Tibial nerve (tissue), 4 donors: ENCODE data around the gene TMEM272. TPM values are rescaled to one million over a fixed set of nuclear protein-coding genes. Genes with fewer than 3 reads are reported as not detected.

Experiments
- DNase-seq, 2 donors: peaks; one replicate each; pipeline ENCODE4 v3.0.0-alpha.2; 2019; ENCODE audit warnings: low spot score in 2 of 2
- H3K27ac ChIP-seq, 4 donors: fragments of 200-600 bp; sonication (generic) in 3 of 4; one replicate each; pipeline ENCODE4 v1.5.1; 2017 to 2019; ENCODE audit warnings: mild to moderate bottlenecking in 1 of 4
- H3K27me3 ChIP-seq, 2 donors: fragments of 200-600 bp; sonication (generic) in 1 of 2; one replicate each; pipeline versions ENCODE4 v1.5.1 to v1.6.0; 2017 to 2019
- H3K36me3 ChIP-seq, 3 donors: fragments of 200-600 bp; sonication (generic); one replicate each; pipeline ENCODE4 v1.5.1; 2018 to 2019
- H3K4me1 ChIP-seq, 4 donors: fragments of 200-600 bp; sonication (generic) in 3 of 4; one replicate each; pipeline ENCODE4 v1.5.1; 2017 to 2019
- H3K4me3 ChIP-seq, 4 donors: fragments of 200-600 bp; sonication (generic) in 3 of 4; one replicate each; pipeline ENCODE4 v1.5.1; 2017 to 2019; ENCODE audit warnings: mild to moderate bottlenecking in 1 of 4, moderate library complexity in 1 of 4
- H3K9me3 ChIP-seq, 4 donors: fragments of 200-600 bp; sonication (generic) in 3 of 4; one replicate each; pipeline ENCODE4 v1.5.1; 2017 to 2019
- EP300 ChIP-seq, 2 donors: sonication (generic); formaldehyde crosslinking; IDR thresholded peaks; one replicate each; pipeline ENCODE4 v1.6.1; 2017; ENCODE audit warnings: antibody characterized with exemption in 2 of 2, mild to moderate bottlenecking in 1 of 2
- POLR2A ChIP-seq, 2 donors: fragments of 450-650 bp; IDR thresholded peaks; one replicate each; pipeline ENCODE4 v1.6.1; 2017; ENCODE audit warnings: antibody characterized with exemption in 2 of 2, mild to moderate bottlenecking in 2 of 2, moderate library complexity in 2 of 2
- WGBS, 2 donors: methylation state at CpG; one replicate each; pipeline ENCODE4 v1.1.5; 2018; 5-methylcytosine and 5-hydroxymethylcytosine counted together
- total RNA-seq, 4 donors: library from RNA; depleted of rRNA; stranded (reverse); fragments of >200 nt; gene quantifications; one replicate each; pipeline ENCODE4 v1.1.0, GENCODE V29; 2016
- TF ChIP-seq, protein P1 (sequence below), 5 experiments: fragments of 200-600 bp in 3 of 5; fragments of 450-650 bp in 2 of 5; sonication (generic) in 3 of 5; IDR thresholded peaks; one replicate each; pipeline ENCODE4 v1.5.1; 2016 to 2019; ENCODE audit warnings: antibody characterized with exemption in 5 of 5, mild to moderate bottlenecking in 3 of 5, moderate library complexity in 2 of 5

The TMEM272 gene
- total RNA-seq, 4 donors from 2014 or later, result not detected

DNA sequence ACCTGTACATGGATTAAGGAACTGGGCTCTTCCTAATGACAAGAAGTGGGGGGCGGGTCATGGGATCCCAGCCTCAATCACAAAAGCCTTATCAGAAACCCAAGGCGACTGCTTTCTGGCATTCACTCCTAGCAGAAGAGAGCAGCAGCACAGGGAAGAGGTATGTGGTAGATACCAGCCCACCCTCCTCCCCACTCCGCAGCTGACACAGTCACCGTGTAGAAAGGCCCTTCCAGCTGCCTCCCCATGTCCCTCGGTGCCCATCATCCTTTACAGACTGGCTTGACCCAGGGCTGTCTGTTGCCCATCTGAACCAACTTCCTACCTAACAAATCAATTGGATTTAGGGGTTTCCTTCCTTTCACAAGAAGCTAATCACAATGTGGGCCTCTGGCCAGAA, 37.9 kb downstream of the TMEM272 start:
- H3K9me3 ChIP-seq, result no peaks in the 10 kb centered on the region
- no peaks in the 10 kb centered on the region for H3K27me3 ChIP-seq
- WGBS, 2 donors, result 66 to 75% methylated on average over 5 of the region's 5 CpGs
- H3K27ac ChIP-seq, result no peak overlapping the region
- no peak overlapping the region for H3K4me3 ChIP-seq
- TF ChIP-seq, protein P1, sequence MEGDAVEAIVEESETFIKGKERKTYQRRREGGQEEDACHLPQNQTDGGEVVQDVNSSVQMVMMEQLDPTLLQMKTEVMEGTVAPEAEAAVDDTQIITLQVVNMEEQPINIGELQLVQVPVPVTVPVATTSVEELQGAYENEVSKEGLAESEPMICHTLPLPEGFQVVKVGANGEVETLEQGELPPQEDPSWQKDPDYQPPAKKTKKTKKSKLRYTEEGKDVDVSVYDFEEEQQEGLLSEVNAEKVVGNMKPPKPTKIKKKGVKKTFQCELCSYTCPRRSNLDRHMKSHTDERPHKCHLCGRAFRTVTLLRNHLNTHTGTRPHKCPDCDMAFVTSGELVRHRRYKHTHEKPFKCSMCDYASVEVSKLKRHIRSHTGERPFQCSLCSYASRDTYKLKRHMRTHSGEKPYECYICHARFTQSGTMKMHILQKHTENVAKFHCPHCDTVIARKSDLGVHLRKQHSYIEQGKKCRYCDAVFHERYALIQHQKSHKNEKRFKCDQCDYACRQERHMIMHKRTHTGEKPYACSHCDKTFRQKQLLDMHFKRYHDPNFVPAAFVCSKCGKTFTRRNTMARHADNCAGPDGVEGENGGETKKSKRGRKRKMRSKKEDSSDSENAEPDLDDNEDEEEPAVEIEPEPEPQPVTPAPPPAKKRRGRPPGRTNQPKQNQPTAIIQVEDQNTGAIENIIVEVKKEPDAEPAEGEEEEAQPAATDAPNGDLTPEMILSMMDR (IDR thresholded peaks at IDR 0.05), result no peak
- no peak for TF ChIP-seq POLR2A (IDR thresholded peaks at IDR 0.05)
- no peak for TF ChIP-seq EP300 (IDR thresholded peaks at IDR 0.05)
- DNase-seq, result no peak
- no peaks in the 10 kb centered on the region for H3K36me3 ChIP-seq
- H3K4me1 ChIP-seq, result peaks cover 6 to 34% (median 11%) of the 10 kb centered on the region in 4 donors

DNA sequence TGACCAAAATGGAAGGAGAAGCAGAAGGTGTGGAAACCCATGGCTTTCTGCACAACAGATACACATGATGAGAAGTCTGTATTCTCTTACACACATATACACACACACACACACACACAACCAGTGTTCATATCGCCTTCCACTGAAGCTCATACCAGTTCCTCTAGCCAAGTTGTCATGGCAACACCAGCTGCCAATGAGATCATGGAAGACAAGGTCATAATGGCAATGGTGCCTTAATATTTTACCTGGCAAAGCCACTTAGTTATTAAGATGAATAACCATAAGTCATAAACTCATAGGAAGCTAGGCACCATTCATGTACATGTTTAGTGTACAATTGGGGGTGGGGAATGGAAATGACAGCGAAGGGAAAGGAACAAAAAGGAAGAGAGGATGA, 38.4 kb downstream of the TMEM272 start:
- peak in 1 of 2 donors; percentile 50 for DNase-seq
- 45 to 56% methylated on average over 2 of the region's 2 CpGs for WGBS, 2 donors
- H3K4me1 ChIP-seq, result peaks cover 6 to 39% (median 15%) of the 10 kb centered on the region in 4 donors
- H3K27me3 ChIP-seq, result no peaks in the 10 kb centered on the region
- H3K9me3 ChIP-seq, result no peaks in the 10 kb centered on the region
- TF ChIP-seq POLR2A (IDR thresholded peaks at IDR 0.05), result no peak
- TF ChIP-seq, protein P1 (IDR thresholded peaks at IDR 0.05), result no peak
- no peak for TF ChIP-seq EP300 (IDR thresholded peaks at IDR 0.05)
- H3K36me3 ChIP-seq, result no peaks in the 10 kb centered on the region
- no peak overlapping the region for H3K4me3 ChIP-seq
- H3K27ac ChIP-seq, result no peak overlapping the region

DNA sequence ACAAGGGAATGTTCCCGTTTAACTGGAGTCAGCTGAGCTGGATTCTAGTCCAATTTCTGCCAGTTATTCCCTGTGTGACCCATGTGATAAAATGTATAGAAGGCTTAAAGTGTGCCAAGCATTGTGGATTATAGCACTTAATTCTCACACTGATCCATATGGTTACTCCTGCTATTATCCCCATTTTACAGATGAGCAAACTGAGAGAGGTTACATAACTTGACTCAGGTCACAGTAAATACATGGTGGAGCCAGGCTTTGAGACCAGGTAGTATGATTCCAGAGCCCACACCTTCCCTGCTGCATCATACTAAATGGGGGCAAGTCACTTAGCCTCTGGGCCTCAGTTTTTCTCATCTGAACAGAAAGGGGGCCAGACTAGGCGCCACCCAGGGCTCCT, 39.1 kb downstream of the TMEM272 start:
- Histone ChIP-seq H3K36me3 (no peaks in the 10 kb centered on the region), H3K4me3 (no peak overlapping the region), H3K27ac (peak overlapping the region in 2 of 4 donors; percentile 96), H3K4me1 (peaks cover 6 to 45% (median 20%) of the 10 kb centered on the region in 4 donors), H3K27me3 (no peaks in the 10 kb centered on the region), H3K9me3 (no peaks in the 10 kb centered on the region)
- 84 to 91% methylated on average over 2 of the region's 2 CpGs for WGBS, 2 donors
- no peak for DNase-seq
- TF ChIP-seq, protein P1 (IDR thresholded peaks at IDR 0.05), result no peak
- TF ChIP-seq EP300 (IDR thresholded peaks at IDR 0.05), result no peak

DNA sequence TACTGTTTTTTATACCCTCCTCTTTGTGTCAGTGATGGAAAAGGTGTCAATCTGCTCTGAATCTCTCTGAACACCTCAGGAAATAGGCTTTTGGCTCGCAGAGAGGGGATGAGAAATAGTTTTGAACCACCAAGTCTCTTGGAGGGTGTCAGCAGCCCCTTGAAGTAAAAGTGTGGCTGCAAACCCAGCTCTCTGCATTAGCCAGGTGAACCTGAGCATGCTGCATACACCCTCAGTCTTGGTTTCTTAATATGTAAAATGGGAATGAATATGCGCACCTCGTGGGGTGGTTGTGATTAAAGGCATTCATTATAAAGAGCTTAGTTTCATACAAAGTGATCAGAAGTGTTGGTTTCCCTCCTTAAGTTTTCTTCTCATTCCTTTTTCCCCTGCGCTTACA, 39.7 kb downstream of the TMEM272 start:
- Histone ChIP-seq H3K4me3 (peak overlapping the region in 1 of 4 donors; percentile 66), H3K27ac (peak overlapping the region; percentile 96 to 100 (median 98)), H3K4me1 (peaks cover 6 to 51% (median 23%) of the 10 kb centered on the region in 4 donors), H3K9me3 (no peaks in the 10 kb centered on the region), H3K27me3 (no peaks in the 10 kb centered on the region), H3K36me3 (no peaks in the 10 kb centered on the region)
- TF ChIP-seq, protein P1 (IDR thresholded peaks at IDR 0.05), result no peak
- no peak for TF ChIP-seq POLR2A (IDR thresholded peaks at IDR 0.05)
- no peak for TF ChIP-seq EP300 (IDR thresholded peaks at IDR 0.05)
- 87 to 88% methylated on average over 4 of the region's 4 CpGs for WGBS, 2 donors
- DNase-seq, result no peak

DNA sequence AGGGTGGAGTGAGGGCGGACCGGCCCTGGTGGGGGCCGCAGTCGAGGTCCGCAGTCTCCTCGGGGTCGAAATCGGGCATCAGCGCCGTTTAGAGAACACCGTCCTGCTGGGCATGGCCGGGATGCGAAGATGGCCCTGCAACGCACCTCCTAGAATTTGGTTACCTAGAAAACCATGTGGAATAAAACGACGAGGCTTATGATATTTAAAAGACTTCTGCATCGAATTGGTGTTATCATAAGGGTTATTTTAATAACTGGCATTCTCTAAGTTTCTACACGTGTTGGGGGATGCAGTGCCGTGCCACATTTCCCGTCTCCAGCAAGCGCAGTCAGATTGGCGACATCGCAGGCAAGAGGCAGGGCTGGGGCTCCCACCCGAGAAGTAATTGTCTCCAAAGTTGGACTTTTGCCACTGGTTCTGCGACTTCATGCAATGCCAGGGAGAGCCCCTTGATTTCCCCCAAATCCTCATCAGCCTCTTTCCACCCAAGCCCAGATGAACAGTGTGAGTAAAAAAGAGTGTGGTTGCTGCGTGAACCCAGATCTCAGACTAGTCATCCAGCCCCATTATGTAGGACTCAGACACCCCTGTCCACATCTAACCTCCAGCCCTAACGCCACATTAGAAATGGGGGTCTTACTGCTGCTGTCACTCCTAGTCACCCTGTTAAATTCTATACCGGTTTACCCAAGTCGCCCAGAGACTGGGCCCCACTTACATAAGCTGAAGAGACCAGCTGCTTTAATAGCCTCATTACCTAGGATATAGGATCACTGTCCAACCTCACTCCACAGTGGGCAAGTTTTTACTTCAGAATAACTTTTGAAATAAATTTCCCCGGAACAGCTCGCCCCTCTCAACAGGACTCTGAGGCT, 40.4 kb downstream of the TMEM272 start:
- peaks cover 6 to 55% (median 24%) of the 10 kb centered on the region in 4 donors for H3K4me1 ChIP-seq
- peak in 1 of 2 donors; percentile 48 for DNase-seq
- TF ChIP-seq POLR2A (IDR thresholded peaks at IDR 0.05), result no peak
- no peak for TF ChIP-seq EP300 (IDR thresholded peaks at IDR 0.05)
- TF ChIP-seq, protein P1 (IDR thresholded peaks at IDR 0.05), result no peak
- peaks cover 0 to 1% (median 0%) of the 10 kb centered on the region in 3 donors for H3K36me3 ChIP-seq
- 17% methylated on average over 26 to 31 of the region's 31 CpGs for WGBS, 2 donors
- peak overlapping the region; percentile 96 to 100 (median 98) for H3K27ac ChIP-seq
- no peaks in the 10 kb centered on the region for H3K27me3 ChIP-seq
- no peaks in the 10 kb centered on the region for H3K9me3 ChIP-seq
- H3K4me3 ChIP-seq, result peak overlapping the region; percentile 65 to 95 (median 68)
